GM18951 (cell line): ENCODE data around the gene WNT11.

Experiments
- POLR2A ChIP-seq: IDR thresholded peaks from 4 replicates; pipeline ENCODE4 v1.6.1; 2011; ENCODE audit warnings: mild to moderate bottlenecking; ENCODE audit not compliant: insufficient read length, insufficient read depth; ENCODE audit errors: extremely low read depth
- in situ Hi-C: fragments of 300-500 bp; cut with MboI; formaldehyde crosslinking; loops from one replicate; pipeline ENCODE4 v1.12.0; 2022; ENCODE audit warnings: low sequenced_read_pairs, mixed read lengths, inconsistent platforms; ENCODE audit not compliant: unreplicated experiment

Gene WNT11

GRCh38 chr11:76243193-76243956, 37.1 kb upstream of the WNT11 start:
- in situ Hi-C loops, result no loop called here
- TF ChIP-seq POLR2A, result no peak

GRCh38 chr11:76242004-76242779, 35.9 kb upstream of the WNT11 start:
- TF ChIP-seq POLR2A, result no peak
- in situ Hi-C loops, result no loop called here

- in situ Hi-C loops, result no loop called here
- TF ChIP-seq POLR2A, result no peak
Observed at GRCh38 chr11:76241243-76242000, 35.1 kb upstream of the WNT11 start.

GRCh38 chr11:76240666-76241065, 34.4 kb upstream of the WNT11 start:
- in situ Hi-C loops, result no loop called here
- no peak for TF ChIP-seq POLR2A

GRCh38 chr11:76240161-76240540, 33.8 kb upstream of the WNT11 start:
- no peak for TF ChIP-seq POLR2A
- in situ Hi-C loops, result no loop called here

GRCh38 chr11:76239483-76240160, 33.3 kb upstream of the WNT11 start:
- in situ Hi-C loops, result no loop called here

GRCh38 chr11:76238551-76238950, 32.2 kb upstream of the WNT11 start:
- TF ChIP-seq POLR2A, result no peak
- in situ Hi-C loops, result no loop called here

More at GRCh38 chr11:76239483-76240160, 33.3 kb upstream of the WNT11 start:
- TF ChIP-seq POLR2A, result no peak

GRCh38 chr11:76237914-76238313, 31.6 kb upstream of the WNT11 start:
- in situ Hi-C loops, result no loop called here
- no peak for TF ChIP-seq POLR2A

- in situ Hi-C loops, result no loop called here
- TF ChIP-seq POLR2A, result no peak
Observed at GRCh38 chr11:76237000-76237649, 30.8 kb upstream of the WNT11 start.

- TF ChIP-seq POLR2A, result no peak
- in situ Hi-C loops, result no loop called here
Observed at GRCh38 chr11:76236092-76236999, 30.0 kb upstream of the WNT11 start.

- TF ChIP-seq POLR2A, result peak; percentile 53
- in situ Hi-C loops, result no loop called here
Observed at GRCh38 chr11:76235233-76236091, 29.2 kb upstream of the WNT11 start.
